GM21528 (cell line): ENCODE measurements around the gene AGAP6.
"Not testable (repeated sequence)": the region's sequence is repeated elsewhere in the genome, so short reads cannot be mapped to it uniquely, and the experiment has no call there.

ENCODE experiments used
- ATAC-seq: cut with Tn5 transposase; IDR thresholded peaks from one replicate; pipeline ENCODE4 v1.9.1; 2021; ENCODE audit warnings: mild to moderate bottlenecking, moderate library complexity; ENCODE audit not compliant: unreplicated experiment, low FRiP score

Gene AGAP6

DNA sequence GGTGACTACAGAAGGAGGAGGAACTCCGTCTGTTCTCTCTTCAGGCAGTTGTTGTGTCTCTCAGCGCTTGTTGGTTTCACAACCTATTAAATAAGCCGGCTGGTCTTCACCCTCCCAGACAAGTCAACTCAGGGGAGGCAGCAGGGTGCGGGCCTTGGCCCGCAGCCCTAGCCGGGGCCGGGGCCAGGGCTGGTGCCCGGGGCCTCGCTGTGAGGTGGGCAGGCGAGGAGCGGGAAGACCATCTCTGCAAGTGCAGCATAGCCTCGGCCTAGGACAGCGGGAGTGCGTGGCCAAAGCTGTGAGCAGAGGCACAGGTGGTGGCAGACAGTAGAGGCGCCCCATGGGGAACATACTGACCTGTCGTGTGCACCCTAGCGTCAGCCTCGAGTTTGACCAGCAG is at the start of gene AGAP6:
Gene AGAP6 (plus strand): TSS at position 31 of the 400 bp plus-strand sequence. CDS start 310 bp downstream, at position 341.
- not testable (repeated sequence) for ATAC-seq

DNA sequence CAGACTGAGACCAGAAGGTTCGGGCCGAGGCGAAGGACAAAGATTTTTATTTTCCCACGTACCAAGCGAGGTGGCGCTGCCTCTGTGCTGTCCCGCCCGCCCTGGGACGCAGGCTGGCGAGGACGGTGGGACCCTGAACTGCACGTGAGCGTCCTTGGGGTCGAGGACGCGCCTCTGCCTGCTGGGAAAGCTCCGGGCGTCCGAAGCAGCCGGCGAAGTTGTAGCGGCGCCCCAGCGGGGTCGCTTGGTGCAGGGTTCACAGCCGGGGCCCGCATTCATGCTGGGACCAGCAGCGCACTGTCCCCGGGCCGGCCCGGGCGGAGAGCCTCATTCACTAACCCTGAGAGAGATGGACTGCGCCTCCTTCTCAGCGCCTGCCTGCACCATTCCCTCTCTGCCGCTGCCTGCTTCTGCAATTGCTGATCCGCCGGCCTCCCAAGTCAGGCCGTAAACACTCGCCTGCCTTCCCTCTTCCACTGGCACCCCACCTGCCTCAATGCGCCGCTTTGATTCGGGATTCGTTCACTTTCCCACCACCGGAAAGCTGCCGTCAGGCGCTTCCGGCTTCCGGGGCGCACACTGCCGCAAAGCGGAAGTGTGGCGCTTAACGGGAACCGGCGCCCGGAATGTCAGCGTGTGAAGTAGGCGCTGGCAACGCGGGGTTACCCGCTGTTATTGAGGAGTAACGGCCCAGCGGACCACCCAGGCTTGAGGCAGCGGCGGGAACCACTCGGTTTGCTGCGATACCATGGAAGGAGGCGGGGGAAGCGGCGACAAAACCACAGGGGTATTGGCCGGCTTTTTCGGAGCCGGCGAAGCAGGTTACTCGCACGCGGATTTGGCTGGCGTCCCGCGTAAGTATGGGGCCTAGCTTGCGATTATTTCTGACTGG is 46.5 kb upstream of the AGAP6 start, which contains the start of the genes PARG and TIMM23B:
Gene PARG (minus strand): TSS at position 581 of the 892 bp plus-strand sequence. CDS start 302 bp downstream, at position 279.
Gene TIMM23B (plus strand): TSS at position 607 of the 892 bp plus-strand sequence. CDS start 142 bp downstream, at position 749.
- ATAC-seq, result peak; percentile 74

DNA sequence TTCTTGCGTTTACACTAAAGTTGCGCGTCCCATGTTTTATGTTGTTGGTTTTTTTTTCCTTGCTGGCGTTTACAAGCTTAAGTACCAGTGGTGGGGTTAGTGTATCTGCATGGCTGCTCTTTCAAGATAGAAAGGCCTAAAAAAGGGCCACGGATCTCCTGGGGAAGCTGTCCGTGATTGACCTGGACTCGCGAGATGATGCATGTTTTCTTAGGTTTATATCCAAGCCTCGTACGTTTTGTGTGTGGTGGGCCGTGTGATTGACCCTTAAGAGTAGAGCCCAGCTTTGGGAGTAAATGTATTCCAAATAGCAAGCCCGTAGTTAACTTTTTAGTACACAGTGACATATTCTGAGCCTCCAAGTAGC is 45.9 kb upstream of the AGAP6 start:
- ATAC-seq, result peak; percentile 22

DNA sequence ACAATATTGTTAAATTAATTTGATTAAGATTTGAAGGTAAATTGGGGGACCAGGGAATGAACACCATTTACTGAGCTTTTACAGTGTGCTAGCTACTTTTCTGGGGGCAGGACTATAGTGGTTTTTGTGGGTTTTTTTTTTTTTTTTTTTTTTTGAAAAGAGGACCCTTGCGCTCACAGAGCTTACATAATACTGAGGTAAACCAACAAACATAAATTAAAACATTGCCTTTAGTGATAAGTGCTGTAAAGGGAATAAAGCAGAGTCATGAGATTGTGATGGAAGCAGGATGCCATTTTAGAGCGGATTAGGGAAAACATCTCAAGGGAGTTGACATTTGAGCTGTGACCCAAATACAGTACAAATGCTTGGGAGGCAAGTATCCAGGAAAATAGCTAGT is 44.6 kb upstream of the AGAP6 start:
- not testable (repeated sequence) for ATAC-seq

DNA sequence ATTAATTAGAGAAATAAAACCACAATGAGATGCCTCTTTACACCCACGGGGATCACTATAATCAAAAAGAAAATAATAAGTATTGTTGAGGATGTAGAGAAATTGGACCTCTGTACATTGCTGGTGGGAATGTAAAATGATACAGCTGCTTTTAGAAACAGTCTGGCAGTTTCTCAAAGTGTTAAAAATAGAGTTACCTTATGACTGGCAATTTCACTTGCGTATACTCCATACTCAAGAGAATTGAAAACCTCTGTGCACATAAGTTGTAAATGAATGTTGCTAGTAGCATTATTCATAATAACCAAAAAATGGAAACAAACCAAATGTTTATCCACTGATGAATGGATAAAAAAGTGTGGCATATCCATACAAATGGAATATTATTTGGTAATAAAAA is 40.1 kb upstream of the AGAP6 start:
- not testable (repeated sequence) for ATAC-seq

DNA sequence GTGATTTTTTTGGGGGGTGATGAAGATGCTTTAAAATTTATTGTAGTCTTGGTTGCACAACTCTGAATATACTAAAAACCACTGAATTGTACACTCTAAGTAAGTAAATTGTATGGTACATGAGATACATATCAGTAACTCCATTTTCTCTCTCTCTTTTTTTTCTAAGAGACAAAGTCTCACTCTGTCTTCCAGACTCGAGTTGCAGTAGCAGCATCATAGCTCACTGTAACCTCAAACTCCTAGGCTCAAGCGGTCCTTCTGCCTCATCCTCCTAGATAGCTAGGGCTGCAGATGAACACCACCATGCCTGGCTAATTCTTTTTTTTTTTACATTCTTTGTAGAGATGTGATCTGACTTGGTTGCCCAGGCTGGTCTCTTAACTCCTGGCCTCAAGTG is 39.5 kb upstream of the AGAP6 start:
- ATAC-seq, result not testable (repeated sequence)

DNA sequence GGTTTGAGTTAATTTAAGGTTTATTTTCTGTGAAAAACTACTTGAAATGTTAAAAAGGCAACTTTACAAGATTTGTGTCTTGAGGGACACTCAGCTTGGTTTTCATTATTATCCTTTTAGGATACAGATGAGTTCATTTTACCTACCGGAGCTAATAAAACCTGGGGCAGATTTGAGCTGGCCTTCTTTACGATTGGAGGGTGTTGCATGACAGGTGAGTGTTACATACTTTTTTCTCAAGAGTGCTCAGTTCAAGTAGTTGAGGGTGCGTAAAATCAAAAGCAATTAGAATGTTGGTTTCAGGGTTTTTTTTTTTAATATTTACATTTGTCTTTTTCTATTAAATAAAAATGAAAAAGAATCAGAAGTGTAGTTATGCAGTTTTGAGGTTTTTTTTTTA is 36.2 kb upstream of the AGAP6 start:
- ATAC-seq, result not testable (repeated sequence)

DNA sequence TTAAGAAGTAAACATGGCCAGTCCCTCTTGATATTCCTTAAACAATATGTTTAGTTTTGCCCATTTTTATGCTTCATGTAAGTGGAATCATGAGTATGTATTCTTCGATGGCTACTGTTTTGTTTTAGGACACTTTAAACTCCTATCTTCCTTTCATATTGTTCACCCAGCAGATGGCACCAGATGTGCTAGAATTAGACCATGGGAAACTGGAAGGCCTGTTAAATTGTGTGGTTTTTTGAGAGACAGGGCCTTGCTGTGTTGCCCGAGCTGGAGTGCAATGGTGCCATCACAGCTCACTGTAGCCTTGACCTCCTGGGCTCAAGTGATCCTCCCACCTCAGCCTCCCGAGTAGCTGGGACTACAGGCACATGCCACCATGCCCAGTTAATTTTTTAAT is 35.1 kb upstream of the AGAP6 start:
- not testable (repeated sequence) for ATAC-seq

DNA sequence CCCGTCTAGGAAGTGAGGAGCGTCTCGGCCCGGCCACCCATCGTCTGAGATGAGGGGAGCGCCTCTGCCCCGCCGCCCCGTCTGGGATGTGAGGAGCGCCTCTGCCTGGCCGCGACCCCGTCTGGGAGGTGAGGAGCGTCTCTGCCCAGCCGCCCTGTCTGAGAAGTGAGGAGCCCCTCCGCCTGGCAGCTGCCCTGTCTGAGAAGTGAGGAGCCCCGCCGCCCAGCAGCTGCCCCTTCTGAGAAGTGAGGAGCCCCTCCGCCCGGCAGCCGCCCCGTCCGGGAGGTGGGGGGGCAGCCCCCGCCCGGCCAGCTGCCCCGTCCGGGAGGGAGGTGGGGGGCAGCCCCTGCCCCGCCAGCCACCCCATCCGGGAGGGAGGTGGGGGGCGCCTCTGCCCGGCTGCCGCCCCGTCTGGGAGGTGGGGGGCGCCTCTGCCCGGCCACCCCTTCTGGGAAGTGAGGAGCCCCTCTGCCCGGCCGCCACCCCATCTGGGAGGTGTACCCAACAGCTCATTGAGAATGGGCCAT is 17.8 kb upstream of the AGAP6 start:
- ATAC-seq, result not testable (repeated sequence)

DNA sequence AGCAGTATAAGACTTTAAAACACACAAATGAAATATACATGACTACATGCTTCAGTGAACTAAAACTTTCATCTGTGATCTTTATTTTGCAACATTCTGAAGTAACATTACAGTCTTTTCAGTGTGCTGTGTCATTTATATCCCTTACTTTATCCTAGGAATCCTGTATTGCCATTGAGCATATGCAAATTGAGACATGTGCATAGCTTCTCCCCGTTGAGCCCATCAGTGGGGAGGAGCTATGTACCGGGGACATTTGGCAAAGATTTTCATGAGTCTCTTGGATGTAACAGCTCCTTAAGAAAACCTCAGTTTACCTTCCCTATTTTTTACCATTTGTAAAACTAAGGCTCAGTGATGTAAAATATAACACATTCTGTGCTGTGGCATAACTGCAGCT is 16.7 kb upstream of the AGAP6 start:
- ATAC-seq, result not testable (repeated sequence)

DNA sequence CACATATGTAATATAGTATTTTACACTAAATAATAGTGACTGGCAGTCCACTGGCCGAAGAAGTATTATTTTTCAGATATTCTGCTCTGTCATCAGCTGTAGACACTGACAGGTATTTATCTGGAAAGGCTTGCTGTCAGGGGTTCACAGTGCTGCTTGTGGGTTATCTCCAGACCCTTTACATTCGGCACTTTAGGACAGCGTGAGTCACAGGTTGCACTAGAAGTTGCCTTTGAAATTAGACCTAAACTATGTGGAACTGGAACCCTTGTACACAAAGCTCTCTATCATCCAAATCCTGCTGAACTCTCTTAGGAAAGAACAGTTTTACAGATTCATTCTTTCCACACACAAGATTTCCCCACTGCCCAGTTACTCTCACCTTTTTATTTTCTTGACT is 16.1 kb upstream of the AGAP6 start:
- not testable (repeated sequence) for ATAC-seq

DNA sequence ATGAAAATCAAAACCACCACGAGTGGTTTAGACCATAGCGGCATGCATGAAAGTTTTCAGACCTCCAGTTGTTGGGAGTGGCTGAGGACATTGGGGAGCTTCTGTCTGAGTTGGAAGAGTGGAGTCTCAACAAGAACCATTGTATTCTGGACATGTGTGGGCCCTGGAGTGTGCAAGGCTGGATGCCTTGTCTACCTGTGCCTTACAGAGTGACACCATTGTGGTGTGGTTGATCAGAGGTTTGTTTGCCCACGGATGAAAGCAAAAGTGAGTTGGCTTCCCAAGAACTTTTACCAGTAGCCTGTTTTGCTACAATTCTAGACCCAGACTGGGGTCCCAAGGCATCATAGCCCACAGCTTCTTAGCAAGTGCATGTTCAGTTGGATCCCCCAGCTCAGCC is 10.4 kb upstream of the AGAP6 start:
- not testable (repeated sequence) for ATAC-seq

DNA sequence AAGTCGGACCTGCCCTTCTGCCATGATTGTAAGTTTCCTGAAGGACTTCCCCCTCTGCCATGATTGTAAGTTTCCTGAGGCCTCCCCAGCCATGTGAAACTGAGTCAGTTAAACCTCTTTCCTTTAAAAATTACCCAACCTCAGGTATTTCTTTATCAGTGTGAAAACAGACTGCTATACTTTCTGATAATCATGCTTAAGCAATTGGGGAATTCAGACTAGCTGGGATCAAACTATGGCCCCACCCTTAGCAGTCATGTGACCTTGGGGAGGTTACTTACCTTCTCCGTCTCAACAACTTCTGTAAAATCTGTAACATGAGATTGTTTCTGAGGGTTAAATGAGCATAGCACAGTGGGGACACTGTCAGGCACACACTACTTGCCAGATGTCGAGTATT is 999 bp upstream of the AGAP6 start:
- ATAC-seq, result not testable (repeated sequence)

DNA sequence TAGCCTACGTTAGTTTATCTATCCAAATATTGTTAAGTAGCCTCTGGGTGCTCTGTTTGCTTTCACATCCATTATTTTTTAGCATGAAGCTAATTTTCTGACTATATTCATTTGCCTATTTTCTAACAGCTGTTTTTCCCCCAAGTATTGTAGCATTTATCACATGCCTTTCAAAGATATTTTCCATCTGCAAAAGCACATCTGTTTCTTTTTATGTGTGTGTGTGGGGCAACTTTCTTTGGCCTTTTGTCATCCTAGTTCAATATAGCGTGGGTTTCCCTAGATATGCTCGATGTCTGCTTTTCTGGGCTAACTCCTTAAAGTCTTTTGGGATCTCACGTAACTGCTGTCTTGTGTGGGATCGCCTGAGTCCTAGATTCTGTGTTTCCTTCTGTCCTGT is 7.1 kb downstream of the AGAP6 start:
- ATAC-seq, result not testable (repeated sequence)

DNA sequence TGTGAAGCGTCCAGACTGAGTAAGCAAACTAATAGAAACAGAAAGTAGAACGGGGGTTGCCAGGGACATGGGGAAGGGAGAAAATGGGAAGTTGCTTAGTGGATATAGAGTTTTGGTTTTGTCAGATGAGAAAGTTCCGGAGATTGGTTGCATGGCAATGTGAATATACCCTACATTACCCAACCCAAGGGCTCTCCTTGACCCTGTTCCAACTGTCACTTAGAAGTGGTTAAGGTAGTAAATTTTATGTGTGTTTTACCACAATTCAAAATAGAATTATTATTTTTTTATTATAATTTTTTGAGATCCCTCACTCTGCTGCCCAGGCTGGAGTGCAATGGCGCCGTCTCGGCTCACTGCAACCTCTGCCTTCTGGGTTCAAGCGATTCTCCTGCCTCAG is 25.8 kb downstream of the AGAP6 start:
- ATAC-seq, result not testable (repeated sequence)

DNA sequence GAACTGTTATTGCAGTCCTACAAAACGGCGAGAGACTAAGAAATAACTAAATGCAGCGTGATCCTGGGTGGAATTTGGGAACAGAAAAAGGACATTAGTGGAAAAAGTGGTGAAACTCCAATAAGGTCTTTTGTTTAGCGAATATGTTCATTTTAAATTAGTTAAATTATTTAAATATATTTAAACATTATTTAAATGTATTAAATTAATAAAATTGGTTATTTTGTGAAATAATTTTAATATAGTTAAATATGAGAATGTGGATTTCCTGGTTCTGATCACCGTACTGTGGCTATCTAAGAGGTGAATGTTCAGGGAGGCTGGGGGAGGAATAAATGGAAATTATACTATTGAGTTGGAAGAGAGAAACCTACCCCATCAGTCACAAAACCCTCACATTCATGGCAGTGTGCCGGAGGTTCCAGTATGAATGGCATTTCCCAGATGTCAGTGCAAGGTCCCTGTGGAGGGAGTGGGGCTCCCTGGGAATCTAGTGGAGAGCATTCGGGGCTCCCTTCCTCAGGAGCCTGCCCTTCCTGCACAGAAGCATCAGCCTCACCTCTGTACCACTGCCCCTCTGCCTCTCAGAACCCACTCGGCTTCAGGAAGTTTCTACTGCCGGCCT is 27.5 kb downstream of the AGAP6 start:
- ATAC-seq, result not testable (repeated sequence)

DNA sequence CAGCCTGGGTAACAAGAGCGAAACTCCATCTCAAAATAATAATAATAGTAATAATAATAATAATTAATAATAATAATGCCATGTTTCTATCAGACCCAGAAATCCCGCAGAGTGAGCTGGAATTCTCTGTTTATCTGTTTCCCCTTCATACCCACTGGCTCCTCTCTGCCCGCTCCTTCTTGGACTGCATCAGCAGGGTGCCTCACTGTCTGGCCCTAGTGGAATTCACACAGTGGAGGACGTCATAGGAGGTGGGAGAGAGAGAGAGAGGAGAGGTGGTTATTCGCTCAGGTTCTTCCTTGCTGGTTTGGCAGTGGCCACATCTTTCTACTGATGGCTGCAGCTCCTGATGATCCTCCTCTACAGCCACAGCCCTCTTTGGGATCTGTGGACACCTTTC is 28.7 kb downstream of the AGAP6 start:
- ATAC-seq, result not testable (repeated sequence)

DNA sequence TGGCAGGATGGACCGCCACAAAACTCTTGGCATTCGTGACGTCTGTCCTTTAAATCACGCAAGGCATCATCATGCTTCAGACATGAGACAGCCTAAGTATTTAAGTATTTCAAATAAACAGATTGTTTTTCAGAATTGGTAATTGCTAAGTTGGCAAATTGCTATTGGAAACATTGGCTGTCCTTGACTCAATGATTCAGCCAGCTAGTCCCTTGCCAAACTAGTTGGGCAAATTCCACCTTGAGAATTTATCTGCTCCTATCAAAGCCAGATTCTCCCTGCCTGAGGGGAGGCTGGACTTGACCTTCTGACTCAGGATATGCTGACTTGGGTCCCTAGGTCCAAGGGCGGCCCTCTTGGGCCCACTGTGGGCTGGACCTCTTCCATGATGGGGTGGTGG is 29.4 kb downstream of the AGAP6 start:
- not testable (repeated sequence) for ATAC-seq

DNA sequence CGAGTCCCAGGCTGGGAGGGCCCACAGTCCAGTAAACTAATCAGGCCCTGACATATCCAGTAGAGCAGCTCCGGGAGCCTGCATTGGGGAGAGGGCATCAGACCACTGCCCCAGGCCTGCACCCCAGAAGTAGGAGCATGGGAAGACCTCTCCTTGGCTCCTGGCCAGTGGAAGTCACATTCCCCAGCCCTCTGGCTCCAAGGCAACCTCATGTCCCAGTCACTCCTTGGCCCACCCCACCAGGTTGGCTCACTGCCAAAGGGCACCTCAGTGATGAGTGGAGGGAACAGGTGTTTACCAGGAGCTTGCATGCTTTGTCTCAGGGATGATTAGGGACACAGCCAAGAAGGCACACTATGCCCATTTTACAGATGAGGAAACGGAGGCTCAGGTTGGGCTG is 31.1 kb downstream of the AGAP6 start:
- ATAC-seq, result not testable (repeated sequence)

DNA sequence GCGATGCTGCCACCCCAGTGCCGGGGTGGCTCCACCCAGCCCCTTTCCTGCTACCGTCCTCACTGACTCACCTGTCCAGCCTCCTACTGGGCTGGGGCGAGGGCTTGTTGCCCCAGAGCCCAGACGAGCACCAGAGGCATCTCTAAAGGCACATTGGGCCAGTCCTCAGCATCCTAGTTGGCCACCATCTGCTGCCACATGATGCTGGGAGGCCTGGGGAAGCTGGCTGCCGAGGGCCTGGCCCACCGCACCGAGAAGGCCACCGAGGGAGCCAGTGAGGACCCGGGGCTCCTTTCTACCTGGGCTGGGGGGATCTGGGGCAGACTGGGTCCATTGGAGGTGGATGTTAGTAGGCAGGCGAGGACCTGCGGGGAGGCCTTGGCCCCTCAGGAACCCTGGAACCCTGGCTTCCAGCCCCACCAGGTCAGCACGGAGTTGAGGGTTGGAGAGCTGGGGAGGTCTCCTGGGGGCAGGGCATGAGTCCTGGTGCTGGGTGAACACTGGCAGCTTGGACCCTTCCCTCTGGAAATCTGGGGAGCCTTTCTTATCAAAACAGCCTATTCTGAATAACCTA is 32.3 kb downstream of the AGAP6 start:
- not testable (repeated sequence) for ATAC-seq

DNA sequence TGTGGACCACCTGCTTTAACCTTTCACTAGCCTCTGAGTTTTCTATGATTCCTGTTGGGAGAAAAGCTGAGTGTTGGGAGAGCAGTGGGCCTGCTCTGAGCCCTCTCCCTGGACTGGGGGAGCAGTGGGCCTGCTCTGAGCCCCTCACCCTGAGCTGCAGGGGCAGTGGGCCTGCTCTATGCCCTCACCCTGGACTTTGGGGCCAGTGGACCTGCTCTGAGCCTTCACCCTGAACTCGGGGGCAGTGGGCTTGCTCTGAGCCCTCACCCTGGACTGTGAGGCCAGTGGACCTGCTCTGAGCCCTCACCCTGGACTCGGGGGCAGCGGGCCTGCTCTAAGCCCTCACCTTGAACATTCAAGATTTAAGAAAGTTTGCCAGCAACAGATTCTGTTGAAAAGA is 33.4 kb downstream of the AGAP6 start:
- ATAC-seq, result no peak
